WERI-Rb-1 (cell line): ENCODE data around the gene C1GALT1.
"Not testable (repeated sequence)": the region's sequence is repeated elsewhere in the genome, so short reads cannot be mapped to it uniquely, and the experiment has no call there.

Source experiments
- DNase-seq: peaks from one replicate; pipeline ENCODE4 v3.0.0-alpha.2; 2020
- H3K27ac ChIP-seq: fragments of 250-450 bp; sonication (Bioruptor Pico); 2 replicates; pipeline ENCODE4 v1.5.1; 2020; ENCODE audit warnings: mild to moderate bottlenecking, moderate library complexity
- H3K27me3 ChIP-seq: fragments of 250-450 bp; sonication (Bioruptor Pico); 2 replicates; pipeline ENCODE4 v1.5.1; 2021; ENCODE audit warnings: mild to moderate bottlenecking, low read depth, moderate library complexity; ENCODE audit not compliant: insufficient read depth, severe bottlenecking
- H3K36me3 ChIP-seq: fragments of 250-450 bp; sonication (Bioruptor Pico); 2 replicates; pipeline ENCODE4 v1.5.1; 2020; ENCODE audit warnings: mild to moderate bottlenecking, moderate library complexity
- H3K4me3 ChIP-seq: 2 replicates; pipeline ENCODE4 v1.5.1; 2011; ENCODE audit warnings: low read depth, mild to moderate bottlenecking, control low read depth, low read length
- H3K9me3 ChIP-seq: fragments of 250-450 bp; sonication (Bioruptor Pico); 2 replicates; pipeline ENCODE4 v1.5.1; 2021; ENCODE audit warnings: mild to moderate bottlenecking, moderate library complexity; ENCODE audit not compliant: severe bottlenecking
- TF ChIP-seq, protein P1 (sequence below): IDR thresholded peaks from 2 replicates; pipeline ENCODE4 v1.5.1; 2011; ENCODE audit warnings: low read depth, mild to moderate bottlenecking, control low read depth, inconsistent platforms, low read length

The C1GALT1 gene

DNA sequence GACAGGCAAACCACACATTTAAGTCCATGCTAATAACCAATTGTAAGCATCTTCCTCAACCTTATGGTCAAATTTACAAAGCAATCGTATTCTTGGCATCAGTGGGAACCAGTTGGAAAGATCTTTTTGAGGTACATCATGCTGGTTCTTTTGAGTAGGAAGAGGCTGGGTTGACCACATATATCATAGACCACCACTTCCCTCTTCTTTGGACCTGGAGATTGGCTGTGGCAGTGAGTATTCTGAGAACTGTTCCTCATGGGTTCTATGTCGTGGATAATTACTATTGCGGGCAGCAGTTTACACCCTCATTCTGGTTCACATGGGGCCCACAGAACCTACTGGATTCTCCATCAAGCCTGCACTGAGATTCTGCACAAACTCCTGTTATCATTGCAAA is 35.5 kb upstream of the C1GALT1 start:
- no peak for DNase-seq
- H3K4me3 ChIP-seq, result no peak overlapping the region
- TF ChIP-seq, protein P1, sequence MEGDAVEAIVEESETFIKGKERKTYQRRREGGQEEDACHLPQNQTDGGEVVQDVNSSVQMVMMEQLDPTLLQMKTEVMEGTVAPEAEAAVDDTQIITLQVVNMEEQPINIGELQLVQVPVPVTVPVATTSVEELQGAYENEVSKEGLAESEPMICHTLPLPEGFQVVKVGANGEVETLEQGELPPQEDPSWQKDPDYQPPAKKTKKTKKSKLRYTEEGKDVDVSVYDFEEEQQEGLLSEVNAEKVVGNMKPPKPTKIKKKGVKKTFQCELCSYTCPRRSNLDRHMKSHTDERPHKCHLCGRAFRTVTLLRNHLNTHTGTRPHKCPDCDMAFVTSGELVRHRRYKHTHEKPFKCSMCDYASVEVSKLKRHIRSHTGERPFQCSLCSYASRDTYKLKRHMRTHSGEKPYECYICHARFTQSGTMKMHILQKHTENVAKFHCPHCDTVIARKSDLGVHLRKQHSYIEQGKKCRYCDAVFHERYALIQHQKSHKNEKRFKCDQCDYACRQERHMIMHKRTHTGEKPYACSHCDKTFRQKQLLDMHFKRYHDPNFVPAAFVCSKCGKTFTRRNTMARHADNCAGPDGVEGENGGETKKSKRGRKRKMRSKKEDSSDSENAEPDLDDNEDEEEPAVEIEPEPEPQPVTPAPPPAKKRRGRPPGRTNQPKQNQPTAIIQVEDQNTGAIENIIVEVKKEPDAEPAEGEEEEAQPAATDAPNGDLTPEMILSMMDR, result no peak
- H3K27ac ChIP-seq, result no peak overlapping the region
- H3K27me3 ChIP-seq, result no peaks in the 10 kb centered on the region
- H3K9me3 ChIP-seq, result peaks cover 8% of the 10 kb centered on the region
- no peaks in the 10 kb centered on the region for H3K36me3 ChIP-seq

DNA sequence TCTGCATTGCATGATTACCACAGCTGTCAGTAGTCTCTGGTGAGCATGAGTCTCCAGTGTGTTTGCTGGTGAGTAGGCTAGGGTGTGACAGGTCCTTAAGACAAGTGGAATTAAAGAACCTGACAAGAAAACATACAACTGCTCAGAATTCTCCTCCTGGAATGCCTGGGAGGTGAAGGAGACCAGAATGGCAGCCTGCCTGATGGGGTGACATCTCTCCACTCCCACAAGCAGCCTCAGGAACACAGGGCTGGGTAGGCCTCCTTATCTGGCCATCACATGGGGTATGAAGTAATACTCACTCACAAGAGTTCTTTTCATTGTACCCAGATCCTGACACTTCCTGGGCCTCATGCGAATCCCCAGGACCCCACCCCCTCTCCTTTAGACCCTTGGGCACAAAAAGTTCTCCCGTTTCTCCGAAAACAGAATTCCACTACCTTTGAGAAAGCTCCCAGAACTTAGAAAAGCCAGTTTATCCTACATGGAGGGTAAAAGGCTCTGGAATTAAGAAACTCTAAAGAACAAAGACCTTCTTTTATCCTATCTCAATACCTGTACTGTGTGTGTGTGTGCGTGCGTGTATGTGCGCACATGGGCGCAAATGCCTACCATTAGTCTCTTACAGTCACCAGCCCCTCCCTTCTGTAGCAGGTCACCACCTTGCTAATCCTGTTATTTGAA is 33.4 kb upstream of the C1GALT1 start:
- TF ChIP-seq, protein P1, result no peak
- H3K4me3 ChIP-seq, result no peak overlapping the region
- no peaks in the 10 kb centered on the region for H3K36me3 ChIP-seq
- no peak for DNase-seq
- H3K9me3 ChIP-seq, result peaks cover 14% of the 10 kb centered on the region
- H3K27me3 ChIP-seq, result no peaks in the 10 kb centered on the region
- no peak overlapping the region for H3K27ac ChIP-seq

DNA sequence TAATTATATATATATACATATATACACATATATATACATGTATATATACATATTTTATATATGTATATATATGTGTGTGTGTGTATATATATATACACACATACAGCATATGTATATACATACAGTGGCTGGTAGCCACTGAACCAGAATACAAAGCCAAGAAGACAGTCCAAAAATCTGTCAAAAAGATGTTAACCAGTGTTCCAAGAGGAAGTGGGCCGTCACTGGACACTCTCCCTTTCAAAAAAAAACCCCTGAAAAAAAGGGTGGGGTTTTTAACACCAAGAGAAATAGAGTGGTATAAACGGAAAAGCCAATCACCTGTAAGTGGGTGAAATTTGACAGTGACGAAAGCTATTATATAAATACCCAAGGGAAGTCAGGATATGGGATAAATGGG is 31.1 kb upstream of the C1GALT1 start:
- Histone ChIP-seq H3K9me3 (peaks cover 12% of the 10 kb centered on the region), H3K4me3 (no peak overlapping the region), H3K27me3 (no peaks in the 10 kb centered on the region), H3K27ac (no peak overlapping the region), H3K36me3 (no peaks in the 10 kb centered on the region)
- no peak for DNase-seq
- TF ChIP-seq, protein P1, result no peak

DNA sequence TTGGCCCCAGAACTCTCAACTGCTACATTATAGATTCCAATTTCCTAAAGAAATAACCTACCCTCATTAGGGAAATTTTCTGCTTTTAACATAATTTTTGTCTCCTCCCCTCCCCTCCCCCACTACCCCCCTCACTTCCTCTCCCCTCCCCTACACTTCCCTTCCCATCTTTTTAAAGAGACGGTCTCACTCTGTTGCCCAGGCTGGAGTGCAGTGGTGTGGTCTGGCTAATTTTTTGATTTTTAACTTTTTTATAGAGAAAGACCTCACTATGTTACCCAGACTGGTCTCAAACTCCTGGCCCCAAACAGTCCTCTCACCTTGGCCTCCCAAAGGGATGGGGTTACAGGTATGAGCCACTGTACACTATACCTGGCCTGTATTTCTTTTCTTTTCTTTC is 30.5 kb upstream of the C1GALT1 start:
- Histone ChIP-seq H3K9me3 (peaks cover 12% of the 10 kb centered on the region), H3K4me3 (no peak overlapping the region), H3K27ac (no peak overlapping the region), H3K36me3 (no peaks in the 10 kb centered on the region), H3K27me3 (no peaks in the 10 kb centered on the region)
- TF ChIP-seq, protein P1, result no peak
- no peak for DNase-seq

DNA sequence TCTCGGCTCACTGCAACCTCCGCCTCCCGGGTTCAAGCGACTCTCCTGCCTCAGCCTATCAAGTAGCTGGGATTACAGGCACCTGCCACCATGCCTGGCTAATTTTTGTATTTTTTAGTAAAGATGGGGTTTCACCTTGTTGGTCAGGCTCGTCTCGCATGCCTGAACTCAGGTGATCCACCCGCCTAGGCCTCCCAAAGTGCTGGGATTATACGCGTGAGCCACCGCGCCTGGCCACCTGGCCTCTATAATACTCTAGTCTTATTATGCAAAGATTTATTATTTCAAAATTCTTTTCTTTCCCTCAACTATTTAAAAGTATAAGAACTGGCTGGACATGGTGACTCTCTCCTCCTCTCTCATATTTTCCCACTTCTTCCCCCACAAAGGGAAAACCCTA is 30.0 kb upstream of the C1GALT1 start:
- no peak for DNase-seq
- Histone ChIP-seq H3K27ac (no peak overlapping the region), H3K9me3 (peaks cover 12% of the 10 kb centered on the region), H3K4me3 (no peak overlapping the region), H3K36me3 (no peaks in the 10 kb centered on the region), H3K27me3 (no peaks in the 10 kb centered on the region)
- TF ChIP-seq, protein P1, result no peak

DNA sequence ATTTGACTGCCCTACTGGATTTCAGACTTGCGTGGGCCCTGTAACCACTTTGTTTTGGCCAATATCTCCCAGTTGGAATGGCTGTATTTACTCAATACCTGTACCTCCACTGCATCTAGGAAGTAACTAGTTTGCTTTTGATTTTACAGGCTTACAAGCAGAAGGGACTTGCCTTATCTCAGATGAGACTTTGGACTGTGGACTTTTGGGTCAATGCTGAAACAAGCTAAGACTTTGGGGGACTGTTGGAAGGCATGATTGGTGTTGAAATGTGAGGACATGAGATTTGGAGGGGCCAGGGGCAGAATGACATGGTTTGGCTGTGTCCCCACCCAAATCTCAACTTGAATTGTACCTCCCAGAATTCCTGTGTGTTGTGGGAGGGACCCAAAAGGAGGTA is 28.0 kb upstream of the C1GALT1 start:
- H3K4me3 ChIP-seq, H3K27me3 ChIP-seq, H3K36me3 ChIP-seq, H3K27ac ChIP-seq, DNase-seq: not testable (repeated sequence)
- peaks cover 12% of the 10 kb centered on the region for H3K9me3 ChIP-seq
